ENCODE results near the gene OCEL1. TPM values are rescaled to one million over a fixed set of nuclear protein-coding genes. Genes with fewer than 3 reads are reported as not detected.

Gene OCEL1
- total RNA-seq, 1 experiment from 2014 or later = 25.7 TPM

DNA sequence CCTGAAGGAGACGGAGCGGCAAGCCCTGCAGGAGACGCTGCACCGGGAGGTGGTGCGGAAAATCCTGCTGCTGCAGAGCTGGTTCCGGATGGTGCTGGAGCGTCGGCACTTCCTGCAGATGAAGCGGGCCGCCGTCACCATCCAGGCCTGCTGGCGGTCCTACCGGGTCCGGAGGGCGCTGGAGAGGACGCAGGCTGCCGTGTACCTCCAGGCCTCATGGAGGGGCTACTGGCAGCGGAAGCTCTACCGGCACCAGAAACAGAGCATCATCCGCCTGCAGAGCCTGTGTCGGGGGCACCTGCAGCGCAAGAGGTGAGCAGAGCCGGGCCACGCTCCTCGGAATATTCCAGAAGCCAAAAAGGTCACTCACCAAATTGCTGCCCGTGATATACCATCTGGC is 33.3 kb upstream of the OCEL1 start:
- Histone ChIP-seq H3K79me1 (ENCODE audit: insufficient read depth, low read depth, low read length, poor library complexity, severe bottlenecking) (no peaks in the 10 kb centered on the region), H3K4me2 (ENCODE audit: insufficient read depth, insufficient read length, low read length) (no peak overlapping the region)

More for the DNA sequence above, 33.3 kb upstream of the OCEL1 start:
- Histone ChIP-seq H2BK5ac (ENCODE audit: insufficient read length, low read length) (no peak overlapping the region), H2BK120ac (ENCODE audit: low read depth, low read length, poor library complexity, severe bottlenecking) (no peak overlapping the region), H4K5ac (ENCODE audit: insufficient read length, low read depth, low read length) (no peak overlapping the region), H2AK5ac (ENCODE audit: insufficient read length, low read length) (no peak overlapping the region), H3K56ac (ENCODE audit: insufficient read length, low read depth, low read length) (no peak overlapping the region), H3K18ac (ENCODE audit: insufficient read length, low read depth, low read length) (no peak overlapping the region), H3K27me3 (ENCODE audit: insufficient read depth, low read length) (no peaks in the 10 kb centered on the region), H2AFZ (ENCODE audit: low read length) (no peak overlapping the region), H4K8ac (replicated peaks; ENCODE audit: insufficient read length, low read depth, low read length) (no peak overlapping the region), H2BK12ac (ENCODE audit: insufficient read length, low read depth, low read length) (no peak overlapping the region), H3K9ac (ENCODE audit: extremely low read depth, insufficient read length, low read length) (no peak overlapping the region), H3K4me1 (ENCODE audit: insufficient read depth, low read length) (no peaks in the 10 kb centered on the region), H2BK15ac (ENCODE audit: low read depth, low read length) (no peak overlapping the region), H4K91ac (ENCODE audit: insufficient read length, low read depth, low read length) (no peak overlapping the region), H3K4ac (ENCODE audit: low read depth, low read length) (no peak overlapping the region), H3K27ac (ENCODE audit: insufficient read length, low read depth, low read length) (no peak overlapping the region), H3K79me2 (ENCODE audit: insufficient read depth, low read length) (no peaks in the 10 kb centered on the region), H3K23me2 (ENCODE audit: insufficient read length, low read depth, low read length, poor library complexity, severe bottlenecking) (no peaks in the 10 kb centered on the region), H3T11ph (ENCODE audit: low read length) (no peak overlapping the region), H3K9me3 (ENCODE audit: control insufficient read depth, low read depth, low read length) (no peaks in the 10 kb centered on the region), H3K14ac (ENCODE audit: insufficient read depth, low read length) (no peak overlapping the region), H3K23ac (ENCODE audit: insufficient read length, low read depth, low read length) (no peak overlapping the region), H4K20me1 (ENCODE audit: control insufficient read depth, insufficient read depth, insufficient read length) (peaks cover 4% of the 10 kb centered on the region), H2BK20ac (ENCODE audit: low read depth, low read length, poor library complexity, severe bottlenecking) (no peak overlapping the region)
- H3K4me3 Mint-ChIP-seq = no peak overlapping the region
- H3K27ac Mint-ChIP-seq = no peak overlapping the region
- H3K4me1 Mint-ChIP-seq = no peaks in the 10 kb centered on the region
- H3K36me3 Mint-ChIP-seq (ENCODE audit: insufficient read depth in 1 of 3, low read depth in 3 of 3) = peaks cover 37 to 49% (median 40%) of the 10 kb centered on the region in 3 experiments
- TF ChIP-seq, protein P1, sequence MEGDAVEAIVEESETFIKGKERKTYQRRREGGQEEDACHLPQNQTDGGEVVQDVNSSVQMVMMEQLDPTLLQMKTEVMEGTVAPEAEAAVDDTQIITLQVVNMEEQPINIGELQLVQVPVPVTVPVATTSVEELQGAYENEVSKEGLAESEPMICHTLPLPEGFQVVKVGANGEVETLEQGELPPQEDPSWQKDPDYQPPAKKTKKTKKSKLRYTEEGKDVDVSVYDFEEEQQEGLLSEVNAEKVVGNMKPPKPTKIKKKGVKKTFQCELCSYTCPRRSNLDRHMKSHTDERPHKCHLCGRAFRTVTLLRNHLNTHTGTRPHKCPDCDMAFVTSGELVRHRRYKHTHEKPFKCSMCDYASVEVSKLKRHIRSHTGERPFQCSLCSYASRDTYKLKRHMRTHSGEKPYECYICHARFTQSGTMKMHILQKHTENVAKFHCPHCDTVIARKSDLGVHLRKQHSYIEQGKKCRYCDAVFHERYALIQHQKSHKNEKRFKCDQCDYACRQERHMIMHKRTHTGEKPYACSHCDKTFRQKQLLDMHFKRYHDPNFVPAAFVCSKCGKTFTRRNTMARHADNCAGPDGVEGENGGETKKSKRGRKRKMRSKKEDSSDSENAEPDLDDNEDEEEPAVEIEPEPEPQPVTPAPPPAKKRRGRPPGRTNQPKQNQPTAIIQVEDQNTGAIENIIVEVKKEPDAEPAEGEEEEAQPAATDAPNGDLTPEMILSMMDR (conservative IDR thresholded peaks at IDR 0.05) = no peak
- no peaks in the 10 kb centered on the region for H3K27me3 Mint-ChIP-seq (ENCODE audit: low read depth)
- no peaks in the 10 kb centered on the region for H3K9me3 Mint-ChIP-seq
- no CpG with 5 or more reads among the region's 26 CpGs for WGBS (ENCODE audit: extremely low coverage, insufficient read length, low lambda C conversion rate)
- no peak for DNase-seq

Data from H9 (cell line).